K562 (cell line): ENCODE data around the gene UNC5B. TPM values are rescaled to one million over a fixed set of nuclear protein-coding genes. Genes with fewer than 3 reads are reported as not detected.

Source experiments
- ATAC-seq: fragments of 200-7000 bp; cut with Tn5 transposase; 3 replicates; pipeline ENCODE4 v1.9.1; 2020; ENCODE audit warnings: moderate library complexity
- BruUV-seq: library from RNA; stranded (reverse); fragments of 400-500 nt; replicated peaks from 2 replicates; lab custom pipeline; 2021; lab: Mats Ljungman, UMichigan
- CTCF ChIA-PET: fragments of 300-600 bp; formaldehyde crosslinking; extraction: SDS; loops from one replicate; lab custom pipeline; 2021; ENCODE audit warnings: low intra/inter-chr PET ratio; lab: Yijun Ruan, JAX
- POLR2A ChIA-PET: fragments of 300-600, 350-650 bp; sonication (Branson Sonifier 250); formaldehyde crosslinking; extraction: SDS; loops from one replicate; lab custom pipeline; 2021; ENCODE audit warnings: antibody characterized with exemption, inconsistent platforms; lab: Yijun Ruan, JAX
- DNase-seq, 4 experiments: peaks; one replicate each; pipeline versions ENCODE4 v3.0.0 to v3.0.0-alpha.2; 2011 to 2018; ENCODE audit warnings: low spot score in 3 of 4, mixed read lengths in 3 of 4; ENCODE audit errors: extremely low read depth in 1 of 4
- FAIRE-seq: peaks from 2 replicates; lab custom pipeline; 2011; peaks lifted over from hg19 to GRCh38; lab: Jason Lieb, UNC
- H2AFZ ChIP-seq: 2 replicates; pipeline ENCODE4 v1.6.0; 2011; ENCODE audit warnings: low read depth, low read length, control low read depth, inconsistent platforms
- H3K27ac ChIP-seq: fragments of 200-600 bp; 3 replicates; pipeline ENCODE4 v1.8.0; 2011; ENCODE audit warnings: low read depth, mild to moderate bottlenecking, control low read depth, inconsistent platforms, low read length, moderate library complexity, mixed read lengths; ENCODE audit errors: extremely low read depth
- H3K27me3 ChIP-seq, 2 experiments: fragments of 300-600 bp in 1 of 2; 2 replicates in 1 of 2; 3 replicates in 1 of 2; pipeline versions ENCODE4 v1.6.0 to v1.8.0; 2011; ENCODE audit warnings: inconsistent platforms in 2 of 2, low read length in 2 of 2, mild to moderate bottlenecking in 1 of 2, mixed read lengths in 1 of 2, moderate library complexity in 1 of 2; ENCODE audit not compliant: control insufficient read depth in 2 of 2, insufficient read depth in 2 of 2
- H3K36me3 ChIP-seq: fragments of 300-600 bp; 3 replicates; pipeline ENCODE4 v1.8.0; 2011; ENCODE audit warnings: mild to moderate bottlenecking, low read length, inconsistent platforms; ENCODE audit not compliant: control insufficient read depth, insufficient read depth
- H3K4me1 ChIP-seq, 2 experiments: fragments of 200-600 bp in 1 of 2; replicated peaks in 1 of 2; 2 replicates in 1 of 2; 3 replicates in 1 of 2; pipeline versions ENCODE4 v1.5.1 to v1.8.0; 2011; ENCODE audit warnings: inconsistent platforms in 2 of 2, low read length in 2 of 2, mild to moderate bottlenecking in 1 of 2, mixed read lengths in 1 of 2, moderate library complexity in 1 of 2; ENCODE audit not compliant: control insufficient read depth in 2 of 2, insufficient read depth in 2 of 2
- H3K4me2 ChIP-seq: 2 replicates; pipeline ENCODE4 v1.6.1; 2011; ENCODE audit warnings: low read length, control low read depth, inconsistent platforms, mixed read lengths; ENCODE audit not compliant: insufficient read depth
- H3K4me3 ChIP-seq: fragments of 200-600 bp; sonication (generic), shearing (Covaris generic); 2 replicates; pipeline ENCODE4 v1.5.1; 2016; ENCODE audit warnings: control low read depth, inconsistent platforms
- H3K79me2 ChIP-seq: fragments of 200-600 bp; 3 replicates; pipeline ENCODE4 v1.8.0; 2011; ENCODE audit warnings: low read length, inconsistent platforms; ENCODE audit not compliant: control insufficient read depth, insufficient read depth
- H3K9ac ChIP-seq, 2 experiments: 2 replicates each; pipeline versions ENCODE4 v1.6.0 to v1.6.1; 2011; ENCODE audit warnings: low read depth in 2 of 2, low read length in 2 of 2, control low read depth in 1 of 2, inconsistent platforms in 1 of 2, mild to moderate bottlenecking in 1 of 2, mixed read lengths in 1 of 2; ENCODE audit not compliant: insufficient read depth in 1 of 2
- H3K9me1 ChIP-seq: one replicate; pipeline ENCODE4 v1.6.0; 2011; ENCODE audit warnings: inconsistent platforms, mild to moderate bottlenecking, low read length, moderate library complexity; ENCODE audit not compliant: control insufficient read depth, insufficient read depth
- H3K9me3 ChIP-seq: replicated peaks from 2 replicates; pipeline ENCODE4 v1.5.1; 2011; ENCODE audit warnings: low read depth, low read length, inconsistent platforms; ENCODE audit not compliant: control insufficient read depth, insufficient read depth
- H4K20me1 ChIP-seq: replicated peaks from 2 replicates; pipeline ENCODE4 v1.6.1; 2011; ENCODE audit warnings: low read length, inconsistent platforms, mixed read lengths; ENCODE audit not compliant: control insufficient read depth, insufficient read depth
- ARID3A ChIP-seq: IDR thresholded peaks from 2 replicates; pipeline ENCODE4 v1.6.1; 2012; ENCODE audit warnings: low read depth, low read length, improper control_type of control experiment, borderline replicate concordance
- ATF7 ChIP-seq: fragments of 450-650 bp; IDR thresholded peaks from 2 replicates; pipeline ENCODE4 v1.7.1; 2014; ENCODE audit warnings: mild to moderate bottlenecking, moderate library complexity
- CREB3L1 ChIP-seq: fragments of 450-650 bp; IDR thresholded peaks from 2 replicates; pipeline ENCODE4 v1.6.1; 2014; ENCODE audit warnings: low read depth, mild to moderate bottlenecking, moderate library complexity, borderline replicate concordance
- HNRNPL ChIP-seq: fragments of 200-400 bp; formaldehyde crosslinking; IDR thresholded peaks from 2 replicates; pipeline ENCODE4 v1.6.1; 2017; ENCODE audit warnings: low read depth, mild to moderate bottlenecking, low read length
- KDM5B ChIP-seq: fragments of 200-600 bp; sonication (generic); IDR thresholded peaks from 2 replicates; pipeline ENCODE4 v1.6.1; 2012; ENCODE audit warnings: low read depth, mild to moderate bottlenecking, moderate library complexity, low read length, control low read depth, inconsistent platforms; ENCODE audit not compliant: insufficient replicate concordance
- NFYB ChIP-seq: IDR thresholded peaks from 2 replicates; pipeline ENCODE4 v1.6.1; 2011; ENCODE audit warnings: mild to moderate bottlenecking, moderate library complexity; ENCODE audit not compliant: insufficient read length; ENCODE audit errors: extremely low read depth
- SMC3 ChIP-seq: conservative IDR thresholded peaks from 2 replicates; pipeline ENCODE4 v1.6.1; 2011; ENCODE audit warnings: low read depth, low read length, improper control_type of control experiment; ENCODE audit not compliant: insufficient read depth
- TEAD1 ChIP-seq, 2 experiments: fragments of 450-650 bp in 1 of 2; sonication (generic) in 1 of 2; formaldehyde crosslinking; IDR thresholded peaks; 2 replicates each; pipeline versions ENCODE4 v1.4.0 to v1.8.0; 2020 to 2022; ENCODE audit warnings: mild to moderate bottlenecking in 2 of 2, missing genetic modification reagents in 1 of 2
- VEZF1 ChIP-seq: fragments of 200-800 bp; sonication (Bioruptor generic); IDR thresholded peaks from 2 replicates; pipeline ENCODE4 v1.6.1; 2017; ENCODE audit warnings: missing genetic modification characterization, missing compliant biosample characterization
- ZC3H11A ChIP-seq: IDR thresholded peaks from 2 replicates; pipeline ENCODE4 v1.6.1; 2012; ENCODE audit warnings: low read depth, low read length, improper control_type of control experiment
- WGBS: fragments of 100-300 bp; shearing (Covaris generic); methylation state at CpG from one replicate; pipeline ENCODE4 v1.1.6; 2016; ENCODE audit warnings: low coverage, mixed read lengths; ENCODE audit not compliant: insufficient coverage; ENCODE audit errors: missing lambda C conversion rate; 5-methylcytosine and 5-hydroxymethylcytosine counted together
- in situ Hi-C: fragments of 300-500 bp; cut with MboI; formaldehyde crosslinking; loops from 4 replicates; pipeline ENCODE4 v1.15.0; 2018; ENCODE audit warnings: inconsistent platforms, mixed read lengths
- intact Hi-C: fragments of 100-400 bp; cut with micrococcal nuclease; formaldehyde crosslinking; loops from 2 replicates; pipeline ENCODE4 v1.14.2; 2022
- polyA plus RNA-seq, 8 experiments: library from polyadenylated mRNA; depleted of rRNA in 4 of 8; stranded (reverse) in 5 of 8; unstranded in 3 of 8; fragments of >200 nt; fragmentation: Nextera tagmentation in 2 of 8; fragmentation: Illumina TruSeq in 1 of 8; extraction: Ambion mirVana in 2 of 8; extraction: Trizol in 1 of 8; gene quantifications; 2 replicates each; pipeline versions ENCODE4 v1.2.1 to v1.2.3, GENCODE V29; 2011 to 2014; ENCODE audit warnings: inconsistent platforms in 1 of 8, missing spikeins in 1 of 8
- total RNA-seq, 7 experiments: library from RNA; depleted of rRNA in 6 of 7; stranded (reverse); fragments of >200 nt in 6 of 7; fragmentation: Illumina TruSeq in 2 of 7; extraction: Trizol in 2 of 7; gene quantifications; 2 replicates each; pipeline versions ENCODE4 v1.2.1 to v1.2.3, GENCODE V29; 2011 to 2021; ENCODE audit warnings: low replicate concordance in 1 of 7
- TF ChIP-seq, protein P1 (sequence below): sonication (generic); formaldehyde crosslinking; IDR thresholded peaks from 2 replicates; pipeline ENCODE4 v1.8.1; 2023; ENCODE audit warnings: mild to moderate bottlenecking, missing genetic modification reagents
- TF ChIP-seq, protein P2 (sequence below): fragments of 250-450 bp; sonication (Bioruptor Pico); IDR thresholded peaks from 2 replicates; pipeline ENCODE4 v1.5.0; 2022; ENCODE audit warnings: mild to moderate bottlenecking

Gene UNC5B
- total and polyA plus RNA-seq, 9 of the 15 experiments (the other 6 are each of a cell fraction or from before 2014, with no cell fraction given), result 0.10 to 8.4 (median 2.1) TPM

GRCh38 chr10:71296086-71296485, 83.7 kb downstream of the UNC5B start:
- CTCF ChIA-PET, result no interaction called here
- intact Hi-C loops (no loop called here), in situ Hi-C loops (no loop called here)

More at GRCh38 chr10:71296086-71296485, 83.7 kb downstream of the UNC5B start:
- no peak overlapping the region for H3K4me2 ChIP-seq
- no peak for DNase-seq
- no peaks in the 10 kb centered on the region for H3K79me2 ChIP-seq
- H4K20me1 ChIP-seq, result peaks cover 2% of the 10 kb centered on the region; the same call in 1 of the 2 replicates
- ATAC-seq, result no peak
- no peak overlapping the region for H2AFZ ChIP-seq
- H3K9me1 ChIP-seq, result no peaks in the 10 kb centered on the region
- no peak overlapping the region for H3K27ac ChIP-seq
- peaks cover 4 to 40% of the 10 kb centered on the region in 2 experiments; a peak in 3 of 5 replicates for H3K27me3 ChIP-seq
- TF ChIP-seq NFYB, result no peak
- no peak for TF ChIP-seq VEZF1
- TF ChIP-seq TEAD1 (CRISPR knock-in tag; IDR thresholded peaks at IDR 0.05), result no peak
- no peak for TF ChIP-seq SMC3
- TF ChIP-seq, protein P1, sequence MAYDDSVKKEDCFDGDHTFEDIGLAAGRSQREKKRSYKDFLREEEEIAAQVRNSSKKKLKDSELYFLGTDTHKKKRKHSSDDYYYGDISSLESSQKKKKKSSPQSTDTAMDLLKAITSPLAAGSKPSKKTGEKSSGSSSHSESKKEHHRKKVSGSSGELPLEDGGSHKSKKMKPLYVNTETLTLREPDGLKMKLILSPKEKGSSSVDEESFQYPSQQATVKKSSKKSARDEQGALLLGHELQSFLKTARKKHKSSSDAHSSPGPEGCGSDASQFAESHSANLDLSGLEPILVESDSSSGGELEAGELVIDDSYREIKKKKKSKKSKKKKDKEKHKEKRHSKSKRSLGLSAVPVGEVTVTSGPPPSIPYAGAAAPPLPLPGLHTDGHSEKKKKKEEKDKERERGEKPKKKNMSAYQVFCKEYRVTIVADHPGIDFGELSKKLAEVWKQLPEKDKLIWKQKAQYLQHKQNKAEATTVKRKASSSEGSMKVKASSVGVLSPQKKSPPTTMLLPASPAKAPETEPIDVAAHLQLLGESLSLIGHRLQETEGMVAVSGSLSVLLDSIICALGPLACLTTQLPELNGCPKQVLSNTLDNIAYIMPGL (CRISPR knock-in tag), result no peak
- TF ChIP-seq, protein P2, sequence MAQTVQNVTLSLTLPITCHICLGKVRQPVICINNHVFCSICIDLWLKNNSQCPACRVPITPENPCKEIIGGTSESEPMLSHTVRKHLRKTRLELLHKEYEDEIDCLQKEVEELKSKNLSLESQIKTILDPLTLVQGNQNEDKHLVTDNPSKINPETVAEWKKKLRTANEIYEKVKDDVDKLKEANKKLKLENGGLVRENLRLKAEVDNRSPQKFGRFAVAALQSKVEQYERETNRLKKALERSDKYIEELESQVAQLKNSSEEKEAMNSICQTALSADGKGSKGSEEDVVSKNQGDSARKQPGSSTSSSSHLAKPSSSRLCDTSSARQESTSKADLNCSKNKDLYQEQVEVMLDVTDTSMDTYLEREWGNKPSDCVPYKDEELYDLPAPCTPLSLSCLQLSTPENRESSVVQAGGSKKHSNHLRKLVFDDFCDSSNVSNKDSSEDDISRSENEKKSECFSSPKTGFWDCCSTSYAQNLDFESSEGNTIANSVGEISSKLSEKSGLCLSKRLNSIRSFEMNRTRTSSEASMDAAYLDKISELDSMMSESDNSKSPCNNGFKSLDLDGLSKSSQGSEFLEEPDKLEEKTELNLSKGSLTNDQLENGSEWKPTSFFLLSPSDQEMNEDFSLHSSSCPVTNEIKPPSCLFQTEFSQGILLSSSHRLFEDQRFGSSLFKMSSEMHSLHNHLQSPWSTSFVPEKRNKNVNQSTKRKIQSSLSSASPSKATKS, result no peak
- no peak for TF ChIP-seq CREB3L1
- TF ChIP-seq ZC3H11A, result no peak
- no peak for TF ChIP-seq ATF7
- TF ChIP-seq HNRNPL, result no peak
- no peak for TF ChIP-seq KDM5B
- TF ChIP-seq ARID3A, result no peak
- no peaks in the 10 kb centered on the region for H3K9me3 ChIP-seq
- POLR2A ChIA-PET, result interaction anchor here (0.5 kb wide), 1 partner anchor 554 kb away, joined by 3 read pairs; no protein-coding TSS in a partner anchor
- no peak for FAIRE-seq
- H3K4me1 ChIP-seq, result peaks cover 0 to 14% of the 10 kb centered on the region in 2 experiments; a peak in 1 of 5 replicates
- no TSS peak for BruUV-seq
- H3K36me3 ChIP-seq, result no peaks in the 10 kb centered on the region
- H3K9ac ChIP-seq, result no peak overlapping the region
- no peak overlapping the region for H3K4me3 ChIP-seq
- 20% methylated on average over 5 of the region's 5 CpGs for WGBS
